HEK293 (cell line): Measurements from ENCODE around the gene TRIM9.

ENCODE experiments used
- CTCF ChIA-PET: fragments of 350-600 bp; formaldehyde crosslinking; extraction: SDS; loops from one replicate; lab custom pipeline; 2021; ENCODE audit warnings: antibody characterized with exemption; lab: Yijun Ruan, JAX
- POLR2A ChIA-PET: fragments of 300-600 bp; formaldehyde crosslinking; extraction: SDS; loops from one replicate; lab custom pipeline; 2020; ENCODE audit warnings: antibody characterized with exemption, inconsistent platforms; lab: Yijun Ruan, JAX
- H3K27ac ChIP-seq: fragments of 200-500 bp; sonication (Bioruptor generic); 2 replicates; pipeline ENCODE4 v1.5.1; 2014; ENCODE audit warnings: low read depth, low read length, control low read depth, inconsistent platforms; ENCODE audit errors: extremely low read depth
- H3K36me3 ChIP-seq, 2 experiments: fragments of 200-500 bp in 1 of 2; sonication (Bioruptor generic) in 1 of 2; 1 replicate in 1 of 2; 2 replicates in 1 of 2; pipeline ENCODE4 v1.5.1; 2014 to 2017; ENCODE audit warnings: inconsistent platforms in 2 of 2, low read length in 2 of 2; ENCODE audit not compliant: control insufficient read depth in 2 of 2, insufficient read depth in 1 of 2
- H3K4me1 ChIP-seq: fragments of 200-500 bp; sonication (Bioruptor generic); 2 replicates; pipeline ENCODE4 v1.5.1; 2014; ENCODE audit warnings: mild to moderate bottlenecking, low read length, inconsistent platforms; ENCODE audit not compliant: control insufficient read depth, insufficient read depth
- H3K4me3 ChIP-seq: 2 replicates; pipeline ENCODE4 v1.5.1; 2011; ENCODE audit warnings: low read depth, mild to moderate bottlenecking, control low read depth, low read length, moderate library complexity
- H3K9me3 ChIP-seq: fragments of 200-500 bp; sonication (Bioruptor generic); 2 replicates; pipeline ENCODE4 v1.5.1; 2014; ENCODE audit warnings: low read depth, low read length, inconsistent platforms; ENCODE audit not compliant: control insufficient read depth, insufficient read depth
- EGR2 ChIP-seq: fragments of 450-650 bp; formaldehyde crosslinking; IDR thresholded peaks from 2 replicates; pipeline ENCODE4 v1.5.1; 2016; ENCODE audit warnings: low read depth, missing biosample characterization, missing genetic modification characterization
- GLIS1 ChIP-seq: fragments of 450-650 bp; formaldehyde crosslinking; IDR thresholded peaks from 2 replicates; pipeline ENCODE4 v1.5.1; 2016; ENCODE audit warnings: missing biosample characterization, missing genetic modification characterization
- SALL2 ChIP-seq: fragments of 450-650 bp; formaldehyde crosslinking; IDR thresholded peaks from 2 replicates; pipeline ENCODE4 v1.5.0; 2017; ENCODE audit warnings: missing biosample characterization, mild to moderate bottlenecking, missing genetic modification characterization, borderline replicate concordance
- SCRT2 ChIP-seq: fragments of 450-650 bp; formaldehyde crosslinking; IDR thresholded peaks from 2 replicates; pipeline ENCODE4 v1.5.1; 2016; ENCODE audit warnings: missing biosample characterization, missing genetic modification characterization
- YY1 ChIP-seq: fragments of 450-650 bp; formaldehyde crosslinking; IDR thresholded peaks from 2 replicates; pipeline ENCODE4 v1.5.1; 2018; ENCODE audit warnings: missing biosample characterization, missing genetic modification characterization
- ZNF132 ChIP-seq: fragments of 450-650 bp; formaldehyde crosslinking; IDR thresholded peaks from 2 replicates; pipeline ENCODE4 v1.5.1; 2017; ENCODE audit warnings: missing biosample characterization, missing genetic modification characterization, borderline replicate concordance
- ZNF174 ChIP-seq: fragments of 450-650 bp; formaldehyde crosslinking; IDR thresholded peaks from 2 replicates; pipeline ENCODE4 v1.5.0; 2017; ENCODE audit warnings: missing biosample characterization, mild to moderate bottlenecking, missing genetic modification characterization
- ZNF239 ChIP-seq: fragments of 450-650 bp; formaldehyde crosslinking; IDR thresholded peaks from 2 replicates; pipeline ENCODE4 v1.5.1; 2016; ENCODE audit warnings: missing biosample characterization, missing genetic modification characterization
- ZNF248 ChIP-seq: fragments of 450-650 bp; formaldehyde crosslinking; IDR thresholded peaks from 2 replicates; pipeline ENCODE4 v1.5.1; 2017; ENCODE audit warnings: missing biosample characterization, missing genetic modification characterization
- ZNF280C ChIP-seq: fragments of 450-650 bp; formaldehyde crosslinking; IDR thresholded peaks from 2 replicates; pipeline ENCODE4 v1.5.1; 2016; ENCODE audit warnings: missing biosample characterization, missing genetic modification characterization
- ZNF394 ChIP-seq: fragments of 450-650 bp; formaldehyde crosslinking; IDR thresholded peaks from 2 replicates; pipeline ENCODE4 v1.5.1; 2016; ENCODE audit warnings: missing biosample characterization, missing genetic modification characterization, mild to moderate bottlenecking, moderate library complexity, borderline replicate concordance
- ZNF404 ChIP-seq: fragments of 450-650 bp; formaldehyde crosslinking; IDR thresholded peaks from 2 replicates; pipeline ENCODE4 v1.5.1; 2017; ENCODE audit warnings: missing biosample characterization, missing genetic modification characterization
- ZNF48 ChIP-seq: fragments of 450-650 bp; formaldehyde crosslinking; IDR thresholded peaks from 2 replicates; pipeline ENCODE4 v1.5.1; 2016; ENCODE audit warnings: missing biosample characterization, missing genetic modification characterization
- ZNF561 ChIP-seq: fragments of 450-650 bp; IDR thresholded peaks from 2 replicates; pipeline ENCODE4 v1.5.1; 2018; ENCODE audit warnings: missing biosample characterization, missing genetic modification characterization, borderline replicate concordance
- ZNF777 ChIP-seq: fragments of 450-650 bp; formaldehyde crosslinking; IDR thresholded peaks from 2 replicates; pipeline ENCODE4 v1.5.1; 2017; ENCODE audit warnings: missing biosample characterization, missing genetic modification characterization, borderline replicate concordance
- TF ChIP-seq, protein P1 (sequence below): fragments of 450-650 bp; formaldehyde crosslinking; IDR thresholded peaks from 2 replicates; pipeline ENCODE4 v1.5.1; 2016; ENCODE audit warnings: missing biosample characterization, missing genetic modification characterization, borderline replicate concordance
- TF ChIP-seq, protein P2 (sequence below): fragments of 450-650 bp; formaldehyde crosslinking; conservative IDR thresholded peaks from 2 replicates; pipeline ENCODE4 v1.5.1; 2016; ENCODE audit warnings: low read depth, missing biosample characterization, missing genetic modification characterization
- TF ChIP-seq, protein P3 (sequence below): fragments of 450-650 bp; formaldehyde crosslinking; IDR thresholded peaks from 2 replicates; pipeline ENCODE4 v1.5.1; 2017; ENCODE audit warnings: missing biosample characterization, mild to moderate bottlenecking, missing genetic modification characterization, moderate library complexity

Gene TRIM9

GRCh38 chr14:50978888-50979287 lies 116.0 kb downstream of the TRIM9 start (continued):
- TF ChIP-seq ZNF280C (tag by site-specific recombination) = no peak
- TF ChIP-seq, protein P1, sequence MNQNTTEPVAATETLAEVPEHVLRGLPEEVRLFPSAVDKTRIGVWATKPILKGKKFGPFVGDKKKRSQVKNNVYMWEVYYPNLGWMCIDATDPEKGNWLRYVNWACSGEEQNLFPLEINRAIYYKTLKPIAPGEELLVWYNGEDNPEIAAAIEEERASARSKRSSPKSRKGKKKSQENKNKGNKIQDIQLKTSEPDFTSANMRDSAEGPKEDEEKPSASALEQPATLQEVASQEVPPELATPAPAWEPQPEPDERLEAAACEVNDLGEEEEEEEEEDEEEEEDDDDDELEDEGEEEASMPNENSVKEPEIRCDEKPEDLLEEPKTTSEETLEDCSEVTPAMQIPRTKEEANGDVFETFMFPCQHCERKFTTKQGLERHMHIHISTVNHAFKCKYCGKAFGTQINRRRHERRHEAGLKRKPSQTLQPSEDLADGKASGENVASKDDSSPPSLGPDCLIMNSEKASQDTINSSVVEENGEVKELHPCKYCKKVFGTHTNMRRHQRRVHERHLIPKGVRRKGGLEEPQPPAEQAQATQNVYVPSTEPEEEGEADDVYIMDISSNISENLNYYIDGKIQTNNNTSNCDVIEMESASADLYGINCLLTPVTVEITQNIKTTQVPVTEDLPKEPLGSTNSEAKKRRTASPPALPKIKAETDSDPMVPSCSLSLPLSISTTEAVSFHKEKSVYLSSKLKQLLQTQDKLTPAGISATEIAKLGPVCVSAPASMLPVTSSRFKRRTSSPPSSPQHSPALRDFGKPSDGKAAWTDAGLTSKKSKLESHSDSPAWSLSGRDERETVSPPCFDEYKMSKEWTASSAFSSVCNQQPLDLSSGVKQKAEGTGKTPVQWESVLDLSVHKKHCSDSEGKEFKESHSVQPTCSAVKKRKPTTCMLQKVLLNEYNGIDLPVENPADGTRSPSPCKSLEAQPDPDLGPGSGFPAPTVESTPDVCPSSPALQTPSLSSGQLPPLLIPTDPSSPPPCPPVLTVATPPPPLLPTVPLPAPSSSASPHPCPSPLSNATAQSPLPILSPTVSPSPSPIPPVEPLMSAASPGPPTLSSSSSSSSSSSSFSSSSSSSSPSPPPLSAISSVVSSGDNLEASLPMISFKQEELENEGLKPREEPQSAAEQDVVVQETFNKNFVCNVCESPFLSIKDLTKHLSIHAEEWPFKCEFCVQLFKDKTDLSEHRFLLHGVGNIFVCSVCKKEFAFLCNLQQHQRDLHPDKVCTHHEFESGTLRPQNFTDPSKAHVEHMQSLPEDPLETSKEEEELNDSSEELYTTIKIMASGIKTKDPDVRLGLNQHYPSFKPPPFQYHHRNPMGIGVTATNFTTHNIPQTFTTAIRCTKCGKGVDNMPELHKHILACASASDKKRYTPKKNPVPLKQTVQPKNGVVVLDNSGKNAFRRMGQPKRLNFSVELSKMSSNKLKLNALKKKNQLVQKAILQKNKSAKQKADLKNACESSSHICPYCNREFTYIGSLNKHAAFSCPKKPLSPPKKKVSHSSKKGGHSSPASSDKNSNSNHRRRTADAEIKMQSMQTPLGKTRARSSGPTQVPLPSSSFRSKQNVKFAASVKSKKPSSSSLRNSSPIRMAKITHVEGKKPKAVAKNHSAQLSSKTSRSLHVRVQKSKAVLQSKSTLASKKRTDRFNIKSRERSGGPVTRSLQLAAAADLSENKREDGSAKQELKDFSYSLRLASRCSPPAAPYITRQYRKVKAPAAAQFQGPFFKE (tag by site-specific recombination) = no peak
- no peak for TF ChIP-seq ZNF239 (tag by site-specific recombination)
- TF ChIP-seq ZNF561 (tag by site-specific recombination) = no peak
- TF ChIP-seq EGR2 (tag by site-specific recombination) = no peak
- no peak for TF ChIP-seq ZNF48 (tag by site-specific recombination)
- TF ChIP-seq ZNF248 = no peak
- TF ChIP-seq ZNF174 (tag by site-specific recombination) = no peak
- TF ChIP-seq ZNF404 = no peak
- TF ChIP-seq, protein P2, sequence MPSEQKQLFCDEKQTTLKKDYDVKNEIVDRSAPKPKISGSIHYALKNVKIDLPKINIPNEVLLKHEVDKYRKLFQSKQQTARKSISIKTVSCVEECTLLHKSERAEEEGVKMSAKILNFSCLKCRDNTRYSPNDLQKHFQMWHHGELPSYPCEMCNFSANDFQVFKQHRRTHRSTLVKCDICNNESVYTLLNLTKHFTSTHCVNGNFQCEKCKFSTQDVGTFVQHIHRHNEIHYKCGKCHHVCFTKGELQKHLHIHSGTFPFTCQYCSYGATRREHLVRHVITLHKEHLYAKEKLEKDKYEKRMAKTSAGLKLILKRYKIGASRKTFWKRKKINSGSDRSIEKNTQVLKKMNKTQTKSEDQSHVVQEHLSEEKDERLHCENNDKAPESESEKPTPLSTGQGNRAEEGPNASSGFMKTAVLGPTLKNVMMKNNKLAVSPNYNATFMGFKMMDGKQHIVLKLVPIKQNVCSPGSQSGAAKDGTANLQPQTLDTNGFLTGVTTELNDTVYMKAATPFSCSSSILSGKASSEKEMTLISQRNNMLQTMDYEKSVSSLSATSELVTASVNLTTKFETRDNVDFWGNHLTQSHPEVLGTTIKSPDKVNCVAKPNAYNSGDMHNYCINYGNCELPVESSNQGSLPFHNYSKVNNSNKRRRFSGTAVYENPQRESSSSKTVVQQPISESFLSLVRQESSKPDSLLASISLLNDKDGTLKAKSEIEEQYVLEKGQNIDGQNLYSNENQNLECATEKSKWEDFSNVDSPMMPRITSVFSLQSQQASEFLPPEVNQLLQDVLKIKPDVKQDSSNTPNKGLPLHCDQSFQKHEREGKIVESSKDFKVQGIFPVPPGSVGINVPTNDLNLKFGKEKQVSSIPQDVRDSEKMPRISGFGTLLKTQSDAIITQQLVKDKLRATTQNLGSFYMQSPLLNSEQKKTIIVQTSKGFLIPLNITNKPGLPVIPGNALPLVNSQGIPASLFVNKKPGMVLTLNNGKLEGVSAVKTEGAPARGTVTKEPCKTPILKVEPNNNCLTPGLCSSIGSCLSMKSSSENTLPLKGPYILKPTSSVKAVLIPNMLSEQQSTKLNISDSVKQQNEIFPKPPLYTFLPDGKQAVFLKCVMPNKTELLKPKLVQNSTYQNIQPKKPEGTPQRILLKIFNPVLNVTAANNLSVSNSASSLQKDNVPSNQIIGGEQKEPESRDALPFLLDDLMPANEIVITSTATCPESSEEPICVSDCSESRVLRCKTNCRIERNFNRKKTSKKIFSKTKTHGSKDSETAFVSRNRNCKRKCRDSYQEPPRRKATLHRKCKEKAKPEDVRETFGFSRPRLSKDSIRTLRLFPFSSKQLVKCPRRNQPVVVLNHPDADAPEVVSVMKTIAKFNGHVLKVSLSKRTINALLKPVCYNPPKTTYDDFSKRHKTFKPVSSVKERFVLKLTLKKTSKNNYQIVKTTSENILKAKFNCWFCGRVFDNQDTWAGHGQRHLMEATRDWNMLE (tag by site-specific recombination) = no peak
- TF ChIP-seq SCRT2 (tag by site-specific recombination) = no peak
- TF ChIP-seq, all 188 proteins: peak for 0

- TF ChIP-seq GLIS1 (no peak), SALL2 (tag by site-specific recombination) (no peak), ZNF394 (tag by site-specific recombination) (no peak), ZNF132 (tag by site-specific recombination) (no peak), YY1 (tag by site-specific recombination) (no peak), ZNF777 (tag by site-specific recombination) (no peak), ZNF404 (no peak)
- TF ChIP-seq, protein P3, sequence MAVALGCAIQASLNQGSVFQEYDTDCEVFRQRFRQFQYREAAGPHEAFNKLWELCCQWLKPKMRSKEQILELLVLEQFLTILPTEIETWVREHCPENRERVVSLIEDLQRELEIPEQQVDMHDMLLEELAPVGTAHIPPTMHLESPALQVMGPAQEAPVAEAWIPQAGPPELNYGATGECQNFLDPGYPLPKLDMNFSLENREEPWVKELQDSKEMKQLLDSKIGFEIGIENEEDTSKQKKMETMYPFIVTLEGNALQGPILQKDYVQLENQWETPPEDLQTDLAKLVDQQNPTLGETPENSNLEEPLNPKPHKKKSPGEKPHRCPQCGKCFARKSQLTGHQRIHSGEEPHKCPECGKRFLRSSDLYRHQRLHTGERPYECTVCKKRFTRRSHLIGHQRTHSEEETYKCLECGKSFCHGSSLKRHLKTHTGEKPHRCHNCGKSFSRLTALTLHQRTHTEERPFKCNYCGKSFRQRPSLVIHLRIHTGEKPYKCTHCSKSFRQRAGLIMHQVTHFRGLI (tag by site-specific recombination) = peak; percentile 97
- no peaks in the 10 kb centered on the region for H3K36me3 ChIP-seq
- H3K4me3 ChIP-seq = no peak overlapping the region
- POLR2A ChIA-PET = no interaction called here
- CTCF ChIA-PET = no interaction called here
- H3K27ac ChIP-seq = no peak overlapping the region
- no peaks in the 10 kb centered on the region for H3K4me1 ChIP-seq
- no peaks in the 10 kb centered on the region for H3K9me3 ChIP-seq
Observed at GRCh38 chr14:50978529-50978871, 116.4 kb downstream of the TRIM9 start.
